ENCODE data around the gene NCKAP5.
A peak's percentile ranks its signal among the peaks of the same experiment; 100 is the strongest.

The NCKAP5 gene

DNA sequence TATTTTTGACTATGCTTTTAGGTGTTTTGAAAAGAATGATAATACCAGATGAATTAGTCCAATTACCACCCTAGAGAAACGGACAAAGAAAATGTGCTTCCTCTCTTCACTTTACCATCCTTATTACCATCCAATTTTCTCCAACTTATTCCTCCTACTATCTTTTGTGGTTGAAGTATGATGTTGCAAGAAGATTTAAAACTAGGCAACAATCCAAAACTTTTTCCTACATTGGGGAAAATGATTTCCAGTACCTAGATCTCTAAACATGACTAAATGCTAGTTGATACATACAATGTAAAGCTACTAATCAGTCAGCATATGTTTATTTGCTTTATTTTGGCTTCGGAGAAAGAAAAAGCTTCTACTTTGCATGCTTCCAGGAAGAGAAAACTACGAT, 543.3 kb downstream of the NCKAP5 start:
- no peak for DNase-seq
- H3K4me3 ChIP-seq (ENCODE audit: low read depth, low read length): no peak overlapping the region

DNA sequence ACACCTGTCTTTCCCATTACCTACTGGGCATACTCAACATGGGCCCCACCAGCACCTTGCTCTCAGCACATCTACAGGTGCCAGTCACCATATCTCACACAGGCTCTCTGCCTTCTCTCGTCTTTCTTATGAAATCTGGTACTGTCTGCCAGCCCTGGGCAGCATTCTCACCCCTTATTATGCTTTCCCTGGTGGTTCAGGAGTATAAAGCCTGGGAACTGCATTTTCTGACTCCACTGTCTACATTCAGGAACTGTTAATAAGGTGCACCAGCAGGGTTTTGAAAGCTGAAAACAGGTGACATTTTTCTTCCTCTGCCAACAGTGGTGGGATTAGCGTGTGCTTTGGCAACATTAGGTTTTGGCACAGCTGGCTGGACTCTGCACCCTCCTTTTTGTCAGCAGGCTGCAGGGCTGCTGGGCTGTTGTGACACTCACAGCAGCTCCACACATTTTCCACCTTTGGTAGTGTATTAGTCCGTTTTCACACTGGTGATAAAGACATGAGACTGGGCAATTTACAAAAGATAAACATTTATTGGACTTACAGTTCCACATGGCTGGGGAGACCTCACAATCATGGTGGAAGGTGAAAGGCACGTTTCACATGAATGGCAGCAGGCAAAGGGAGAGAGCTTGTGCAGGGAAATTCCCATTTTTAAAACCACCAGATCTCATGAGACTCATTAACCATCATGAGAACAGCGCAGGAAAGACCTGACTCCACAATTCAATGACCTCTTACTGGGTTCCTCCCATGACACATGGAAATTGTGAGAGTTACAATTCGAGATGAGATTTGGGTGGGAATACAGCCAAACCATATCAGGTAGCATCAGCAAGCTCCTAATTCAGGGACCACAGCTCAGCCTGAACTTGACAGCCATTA, 555.2 kb downstream of the NCKAP5 start:
- Histone ChIP-seq H3K4me1 (no peaks in the 10 kb centered on the region), H3K9me3 (no peaks in the 10 kb centered on the region), H3K4me3 (ENCODE audit: low read depth, low read length) (no peak overlapping the region), H3K36me3 (no peaks in the 10 kb centered on the region), H3K27me3 (no peaks in the 10 kb centered on the region)
- TF ChIP-seq, protein P1, sequence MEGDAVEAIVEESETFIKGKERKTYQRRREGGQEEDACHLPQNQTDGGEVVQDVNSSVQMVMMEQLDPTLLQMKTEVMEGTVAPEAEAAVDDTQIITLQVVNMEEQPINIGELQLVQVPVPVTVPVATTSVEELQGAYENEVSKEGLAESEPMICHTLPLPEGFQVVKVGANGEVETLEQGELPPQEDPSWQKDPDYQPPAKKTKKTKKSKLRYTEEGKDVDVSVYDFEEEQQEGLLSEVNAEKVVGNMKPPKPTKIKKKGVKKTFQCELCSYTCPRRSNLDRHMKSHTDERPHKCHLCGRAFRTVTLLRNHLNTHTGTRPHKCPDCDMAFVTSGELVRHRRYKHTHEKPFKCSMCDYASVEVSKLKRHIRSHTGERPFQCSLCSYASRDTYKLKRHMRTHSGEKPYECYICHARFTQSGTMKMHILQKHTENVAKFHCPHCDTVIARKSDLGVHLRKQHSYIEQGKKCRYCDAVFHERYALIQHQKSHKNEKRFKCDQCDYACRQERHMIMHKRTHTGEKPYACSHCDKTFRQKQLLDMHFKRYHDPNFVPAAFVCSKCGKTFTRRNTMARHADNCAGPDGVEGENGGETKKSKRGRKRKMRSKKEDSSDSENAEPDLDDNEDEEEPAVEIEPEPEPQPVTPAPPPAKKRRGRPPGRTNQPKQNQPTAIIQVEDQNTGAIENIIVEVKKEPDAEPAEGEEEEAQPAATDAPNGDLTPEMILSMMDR (IDR thresholded peaks at IDR 0.05; ENCODE audit: low read depth, low read length): no peak
- DNase-seq: no peak

More for the DNA sequence above, 543.3 kb downstream of the NCKAP5 start:
- TF ChIP-seq, protein P1 (IDR thresholded peaks at IDR 0.05; ENCODE audit: low read depth, low read length): no peak
- Histone ChIP-seq H3K9me3 (no peaks in the 10 kb centered on the region), H3K27me3 (no peaks in the 10 kb centered on the region), H3K36me3 (no peaks in the 10 kb centered on the region), H3K4me1 (no peaks in the 10 kb centered on the region)

GRCh38 chr2:133004623-133005022, 563.6 kb downstream of the NCKAP5 start:
- no peaks in the 10 kb centered on the region for H3K36me3 ChIP-seq
- no peaks in the 10 kb centered on the region for H3K9me3 ChIP-seq
- TF ChIP-seq, protein P1 (IDR thresholded peaks at IDR 0.05; ENCODE audit: low read depth, low read length): no peak
- H3K4me1 ChIP-seq: no peaks in the 10 kb centered on the region
- no peak overlapping the region for H3K4me3 ChIP-seq (ENCODE audit: low read depth, low read length)
- DNase-seq: no peak
- H3K27me3 ChIP-seq: no peaks in the 10 kb centered on the region

DNA sequence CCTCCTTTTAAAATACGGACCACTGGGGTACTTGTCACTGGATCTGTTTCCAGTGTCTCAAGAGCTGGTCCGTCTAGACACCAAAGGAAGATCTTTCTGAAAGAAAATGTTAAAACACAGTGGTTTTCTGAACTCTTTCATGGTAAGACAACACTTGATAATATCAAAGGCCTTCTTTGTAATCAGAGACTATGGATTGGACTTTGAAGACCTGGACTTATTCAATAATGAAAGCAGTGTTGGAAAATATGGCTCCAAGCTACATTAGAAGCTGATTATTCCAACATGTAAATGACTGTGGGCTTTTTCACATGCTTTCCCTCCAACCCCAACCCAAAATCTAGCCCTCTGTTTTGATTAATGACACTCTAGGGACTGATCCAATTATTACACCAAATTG, 568.8 kb downstream of the NCKAP5 start:
- no peak for DNase-seq
- Histone ChIP-seq H3K9me3 (no peaks in the 10 kb centered on the region), H3K27me3 (no peaks in the 10 kb centered on the region), H3K4me3 (ENCODE audit: low read depth, low read length) (no peak overlapping the region), H3K4me1 (no peaks in the 10 kb centered on the region), H3K36me3 (no peaks in the 10 kb centered on the region)
- TF ChIP-seq, protein P1 (IDR thresholded peaks at IDR 0.05; ENCODE audit: low read depth, low read length): no peak

DNA sequence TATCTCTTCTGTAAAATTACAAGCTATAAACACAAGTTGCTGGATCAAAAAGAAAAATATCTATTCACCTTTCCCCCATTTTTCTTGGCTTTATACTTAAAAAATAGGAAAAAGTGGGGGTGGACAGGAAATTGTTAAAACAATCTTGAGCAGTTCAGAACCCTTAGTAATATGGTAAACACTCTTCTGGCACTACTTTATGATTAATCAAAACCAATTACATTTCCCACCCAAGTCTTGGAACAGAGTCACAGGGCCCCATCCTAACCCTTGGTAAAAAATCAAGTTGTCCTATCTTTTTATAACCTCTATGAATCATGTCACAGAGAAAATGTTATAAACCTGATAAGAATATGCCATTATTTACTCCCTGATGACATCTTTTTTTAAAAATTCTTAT, 570.0 kb downstream of the NCKAP5 start:
- Histone ChIP-seq H3K9me3 (no peaks in the 10 kb centered on the region), H3K27me3 (no peaks in the 10 kb centered on the region), H3K4me3 (ENCODE audit: low read depth, low read length) (no peak overlapping the region), H3K4me1 (no peaks in the 10 kb centered on the region), H3K36me3 (no peaks in the 10 kb centered on the region)
- TF ChIP-seq, protein P1 (IDR thresholded peaks at IDR 0.05; ENCODE audit: low read depth, low read length): no peak
- DNase-seq: no peak

DNA sequence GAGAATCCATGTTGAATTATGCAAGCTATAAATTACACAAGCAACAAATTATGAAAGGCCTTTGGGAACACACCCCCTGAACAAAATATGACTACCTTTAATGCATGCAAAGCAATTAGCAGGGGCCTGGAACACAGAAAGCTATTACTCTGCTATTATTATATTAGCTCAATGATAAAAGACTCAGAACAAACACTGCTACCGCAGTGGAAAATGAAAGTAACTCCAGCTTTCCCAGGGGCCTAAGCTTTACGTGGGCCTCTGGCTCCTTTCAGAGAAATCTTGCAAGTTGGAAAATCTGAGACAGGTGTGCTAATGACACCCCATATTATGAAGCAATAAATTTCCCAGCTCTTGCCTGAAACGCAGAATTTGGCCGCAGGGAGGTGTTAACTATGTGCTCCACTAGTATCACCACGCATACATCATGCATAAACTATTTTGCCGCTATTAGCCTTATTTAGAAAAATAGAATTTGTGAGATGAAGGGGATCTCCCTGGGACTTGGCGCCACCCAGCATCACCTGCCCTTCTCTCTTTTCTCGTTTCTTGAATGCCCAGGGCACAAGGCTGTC, 576.7 kb downstream of the NCKAP5 start:
- H3K27me3 ChIP-seq: no peaks in the 10 kb centered on the region
- TF ChIP-seq, protein P1 (IDR thresholded peaks at IDR 0.05; ENCODE audit: low read depth, low read length): no peak
- H3K4me1 ChIP-seq: no peaks in the 10 kb centered on the region
- H3K4me3 ChIP-seq (ENCODE audit: low read depth, low read length): no peak overlapping the region
- peak; percentile 3 for DNase-seq
- no peaks in the 10 kb centered on the region for H3K36me3 ChIP-seq
- H3K9me3 ChIP-seq: no peaks in the 10 kb centered on the region

Measured in BE2C (cell line).